Measurements from ENCODE around the gene SHISA2.

The SHISA2 gene

GRCh38 chr13:26047040-26047439 is 4.8 kb downstream of the SHISA2 start:
- no peak for DNase-seq

DNA sequence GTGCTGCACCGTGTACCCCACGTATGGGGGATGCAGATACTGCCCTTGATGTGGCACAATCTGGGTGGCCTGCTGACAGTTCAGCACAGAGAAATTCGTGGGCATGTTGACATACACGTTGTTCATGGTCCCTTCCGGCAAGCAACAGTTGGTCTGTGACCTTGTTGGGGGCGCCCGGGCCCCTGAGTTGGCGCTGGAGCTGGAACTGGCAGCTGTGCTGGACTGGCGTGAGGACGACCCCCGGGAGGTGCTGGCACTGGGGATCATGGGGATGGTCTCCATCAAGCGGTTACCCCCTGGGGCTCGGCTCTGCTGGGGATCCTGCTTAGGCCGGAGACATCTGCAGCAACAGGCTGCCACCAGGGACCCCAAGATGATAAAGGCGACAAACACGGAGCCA is 5.2 kb downstream of the SHISA2 start:
- no peak for DNase-seq

- DNase-seq: no peak
Measured at GRCh38 chr13:26045142-26045541, 6.7 kb downstream of the SHISA2 start.

GRCh38 chr13:26042785-26043184 is 9.0 kb downstream of the SHISA2 start:
- no peak for DNase-seq

DNA sequence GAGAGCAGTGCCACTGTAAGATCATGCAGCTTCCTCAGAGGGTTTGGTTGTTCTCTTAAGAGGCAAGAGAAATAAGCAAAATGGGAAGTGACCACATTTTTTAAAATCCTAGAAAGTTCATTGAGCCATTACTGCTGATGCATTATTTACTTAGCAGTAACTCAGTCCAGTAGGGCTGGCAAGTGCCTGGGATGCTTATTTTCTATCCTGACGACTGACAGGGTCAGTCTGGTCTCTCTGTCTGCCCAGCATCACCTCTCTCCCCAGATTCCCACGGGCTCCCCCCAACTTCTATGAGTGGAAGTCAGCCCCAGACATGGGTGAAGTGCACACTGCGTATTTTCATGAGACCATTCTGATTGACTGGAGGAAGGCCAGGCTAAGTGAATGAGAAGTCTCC is 10.4 kb downstream of the SHISA2 start:
- no peak for DNase-seq

GRCh38 chr13:26038931-26039475 is 12.8 kb downstream of the SHISA2 start:
- no peak for DNase-seq

DNA sequence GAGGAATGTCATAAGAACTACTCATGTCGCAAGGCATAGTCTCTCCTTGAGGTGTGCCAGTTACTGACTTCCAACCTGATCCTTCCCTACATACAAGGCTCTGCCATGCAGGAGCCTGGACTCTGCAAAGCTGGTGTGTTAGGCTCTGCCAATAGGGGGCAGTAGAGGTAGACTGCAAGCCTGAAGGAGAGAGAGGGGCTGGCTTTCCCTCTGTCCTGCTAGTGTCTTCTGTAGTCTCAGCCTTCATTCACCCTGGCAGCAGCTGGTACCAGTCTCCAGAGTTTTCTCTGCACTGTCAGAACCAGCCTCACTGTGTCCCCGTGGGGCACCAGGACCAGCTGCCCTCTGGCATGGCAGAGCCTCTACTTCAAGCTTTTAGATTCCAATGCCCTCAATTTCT is 14.5 kb downstream of the SHISA2 start:
- no peak for DNase-seq

DNA sequence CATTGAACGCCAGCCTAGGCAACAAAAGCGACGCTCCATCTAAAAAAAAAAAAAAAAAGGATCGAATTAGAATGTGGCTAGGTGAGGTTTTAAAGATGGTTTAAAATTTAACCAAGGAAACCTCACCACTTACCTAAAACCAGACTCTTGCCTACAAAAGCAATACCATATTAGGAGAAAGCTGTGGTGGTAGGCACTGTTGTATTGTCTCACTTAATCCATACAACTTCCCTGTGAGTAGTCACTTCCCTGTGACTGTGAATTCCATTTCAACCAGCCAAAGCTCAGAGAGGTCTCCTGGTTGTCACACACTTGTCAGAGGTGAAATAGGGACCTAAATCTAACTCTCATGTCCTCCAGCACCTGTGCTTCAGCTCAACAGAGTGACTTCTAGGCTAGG is 15.4 kb downstream of the SHISA2 start:
- no peak for DNase-seq

GRCh38 chr13:26034018-26034417 is 17.8 kb downstream of the SHISA2 start:
- no peak for DNase-seq

DNA sequence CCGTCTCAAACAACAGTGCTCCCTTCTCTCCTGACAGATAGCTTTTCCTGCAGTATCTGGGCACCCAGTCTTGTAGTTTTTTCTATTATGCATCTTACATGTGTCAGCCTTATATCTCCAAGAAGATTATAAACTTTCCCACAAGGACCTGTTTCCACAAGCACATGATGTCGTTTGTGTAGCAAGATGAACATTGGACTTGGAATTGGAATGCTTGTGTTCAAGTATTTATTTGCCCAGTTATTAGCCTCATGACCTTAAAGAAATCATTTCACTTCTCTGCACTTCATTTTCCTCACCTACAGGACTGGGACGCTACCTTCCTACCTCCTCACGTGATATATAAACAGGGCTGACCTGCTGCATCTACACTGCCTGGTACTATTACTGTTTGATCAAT is 21.5 kb downstream of the SHISA2 start:
- no peak for DNase-seq

DNA sequence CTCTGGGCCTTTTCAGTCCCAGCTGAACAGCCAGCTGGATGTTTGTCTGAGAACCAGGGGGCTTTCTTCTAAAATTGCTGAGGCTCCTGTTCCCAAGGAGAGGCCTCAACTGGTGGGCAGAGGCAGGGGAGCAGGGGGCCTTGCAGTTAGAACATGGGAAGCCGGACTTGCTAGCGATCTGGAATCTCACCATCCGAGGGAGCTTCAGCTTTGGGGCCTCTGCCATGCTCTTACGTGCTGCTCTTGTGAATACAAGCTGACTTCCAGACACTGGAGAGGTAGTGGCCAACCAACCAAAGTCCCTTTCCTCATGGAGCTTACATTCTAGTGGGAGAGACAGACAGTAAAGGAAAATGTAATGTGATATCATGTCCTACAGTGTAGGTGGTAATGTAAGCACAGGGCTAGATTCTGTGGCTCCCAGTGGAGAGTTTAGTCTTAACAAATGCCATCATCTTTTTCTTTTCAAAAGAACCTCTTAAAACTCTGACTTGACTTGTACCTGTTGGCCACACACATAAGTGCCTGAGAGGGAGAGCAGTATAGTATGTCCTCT is 22.2 kb downstream of the SHISA2 start:
- no peak for DNase-seq

DNA sequence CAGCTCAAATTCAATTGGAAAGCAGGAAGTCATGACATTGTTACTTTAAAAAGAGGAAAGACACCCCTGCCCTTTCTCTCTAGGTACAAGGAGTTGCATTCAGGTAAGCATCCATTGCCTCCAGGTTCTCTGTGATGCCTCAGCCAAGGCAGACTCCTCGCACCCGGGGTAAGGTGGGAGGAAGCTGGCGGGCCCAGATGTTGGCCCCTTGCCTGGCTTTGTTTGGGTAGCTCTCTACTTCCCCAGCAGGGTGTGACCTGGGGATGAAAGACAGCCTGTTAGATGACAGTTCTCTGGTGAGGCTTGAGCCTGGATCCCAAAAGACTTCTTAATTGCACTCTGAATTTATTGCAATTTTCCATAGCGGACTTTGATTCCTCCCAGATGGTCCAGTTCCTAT is 25.6 kb downstream of the SHISA2 start:
- no peak for DNase-seq

- DNase-seq: no peak
Measured at GRCh38 chr13:26025771-26026170, 26.0 kb downstream of the SHISA2 start.

DNA sequence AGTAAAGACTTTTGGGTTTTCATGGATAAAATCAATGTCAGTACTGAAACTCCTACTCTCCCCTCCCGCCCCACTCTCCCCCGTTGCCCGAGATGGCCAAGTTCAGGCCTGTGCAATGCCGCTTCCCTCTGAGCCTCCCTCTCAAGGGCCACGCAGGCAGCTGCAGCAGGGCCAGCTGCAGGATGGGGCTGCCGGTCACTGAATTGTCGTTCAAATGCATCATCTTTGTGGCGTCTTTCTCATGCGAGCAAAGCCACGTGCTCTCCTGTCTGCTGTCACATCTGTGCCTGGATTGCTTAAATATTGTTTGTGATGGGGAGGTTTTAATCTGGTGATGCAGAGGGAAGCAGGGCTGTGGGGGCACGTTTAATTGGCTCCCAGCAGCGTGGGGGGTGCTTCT is 26.6 kb downstream of the SHISA2 start:
- DNase-seq: no peak

- no peak for DNase-seq
Measured at GRCh38 chr13:26024558-26024957, 27.3 kb downstream of the SHISA2 start.

GRCh38 chr13:26022538-26023292 is 29.1 kb downstream of the SHISA2 start:
- DNase-seq: peak; percentile 82

DNA sequence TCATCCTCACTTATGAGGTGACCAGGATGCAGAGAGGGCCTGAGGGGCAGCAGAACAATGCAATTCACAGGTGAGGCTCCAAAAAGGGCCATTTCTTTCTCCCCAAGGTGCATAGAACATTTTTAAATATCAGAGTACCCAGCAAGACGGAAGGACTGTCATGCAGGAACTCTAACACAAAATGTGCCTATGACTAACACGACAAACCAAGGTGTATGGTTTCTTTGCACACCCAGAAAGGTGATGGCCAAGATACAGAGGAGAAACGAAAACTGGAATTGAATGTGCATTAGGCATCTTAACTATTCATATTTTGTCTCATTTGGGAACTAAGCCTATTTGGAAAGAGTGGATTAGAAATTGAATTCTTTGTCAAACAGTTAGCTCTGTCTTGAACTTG is 29.9 kb downstream of the SHISA2 start:
- no peak for DNase-seq

DNA sequence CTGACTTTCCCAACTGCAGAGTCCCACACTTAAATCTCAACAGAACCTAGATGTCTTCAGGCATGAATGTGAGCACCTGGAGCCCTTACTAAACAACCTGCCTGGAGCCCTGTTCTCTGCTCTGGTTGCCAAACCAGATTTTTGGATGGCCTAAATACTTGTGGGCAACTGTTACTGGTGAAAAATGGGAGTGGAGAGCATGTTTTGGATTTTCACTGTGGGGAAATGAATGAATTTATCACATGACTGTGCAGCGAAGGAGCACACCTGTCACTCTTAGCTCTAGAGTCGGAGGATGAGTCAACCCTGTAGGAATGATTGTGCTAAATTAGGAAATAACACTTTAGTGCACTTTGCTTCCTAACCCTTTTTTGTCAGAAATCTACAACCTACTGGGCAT is 30.3 kb downstream of the SHISA2 start:
- no peak for DNase-seq

DNA sequence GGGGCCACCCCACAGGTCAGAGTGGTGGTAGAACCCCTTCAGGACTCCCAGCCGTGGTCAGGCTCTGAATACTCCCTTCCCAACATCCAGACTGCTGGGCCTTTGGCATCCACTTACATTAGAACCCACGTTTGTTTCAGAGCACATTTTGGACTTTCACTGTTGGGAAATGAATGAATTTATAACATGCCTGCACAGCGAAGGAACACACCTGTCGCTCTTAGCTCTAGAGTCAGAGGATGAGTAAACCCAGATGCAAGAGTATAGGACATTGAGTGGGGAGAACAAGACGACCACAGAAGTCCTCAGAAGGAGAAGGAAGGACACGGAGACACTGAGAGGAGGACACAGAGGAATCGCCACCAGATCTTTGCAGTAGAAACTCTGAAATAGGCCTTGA is 30.9 kb downstream of the SHISA2 start:
- no peak for DNase-seq

GRCh38 chr13:26019881-26020870 is 31.6 kb downstream of the SHISA2 start:
- peak; percentile 68 for DNase-seq

DNA sequence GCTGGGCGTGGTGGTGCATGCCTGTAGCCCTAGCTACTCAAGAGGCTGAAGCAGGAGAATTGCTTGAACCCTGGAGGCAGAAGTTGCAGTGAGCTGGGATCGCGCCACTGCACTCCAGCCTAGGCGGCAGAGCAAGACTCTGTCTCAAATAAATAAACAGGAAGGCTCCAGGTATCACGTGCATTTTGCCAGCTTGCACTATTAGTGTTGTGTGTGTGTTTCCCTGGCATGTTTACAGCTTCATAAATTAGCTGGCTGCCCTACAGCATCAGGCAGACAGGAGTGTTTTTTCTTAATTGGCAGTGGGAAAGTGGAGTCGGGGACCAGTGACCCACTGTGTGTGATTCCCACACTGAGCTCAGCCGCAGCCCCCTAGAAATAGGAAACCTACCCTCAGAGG is 32.6 kb downstream of the SHISA2 start:
- no peak for DNase-seq

DNA sequence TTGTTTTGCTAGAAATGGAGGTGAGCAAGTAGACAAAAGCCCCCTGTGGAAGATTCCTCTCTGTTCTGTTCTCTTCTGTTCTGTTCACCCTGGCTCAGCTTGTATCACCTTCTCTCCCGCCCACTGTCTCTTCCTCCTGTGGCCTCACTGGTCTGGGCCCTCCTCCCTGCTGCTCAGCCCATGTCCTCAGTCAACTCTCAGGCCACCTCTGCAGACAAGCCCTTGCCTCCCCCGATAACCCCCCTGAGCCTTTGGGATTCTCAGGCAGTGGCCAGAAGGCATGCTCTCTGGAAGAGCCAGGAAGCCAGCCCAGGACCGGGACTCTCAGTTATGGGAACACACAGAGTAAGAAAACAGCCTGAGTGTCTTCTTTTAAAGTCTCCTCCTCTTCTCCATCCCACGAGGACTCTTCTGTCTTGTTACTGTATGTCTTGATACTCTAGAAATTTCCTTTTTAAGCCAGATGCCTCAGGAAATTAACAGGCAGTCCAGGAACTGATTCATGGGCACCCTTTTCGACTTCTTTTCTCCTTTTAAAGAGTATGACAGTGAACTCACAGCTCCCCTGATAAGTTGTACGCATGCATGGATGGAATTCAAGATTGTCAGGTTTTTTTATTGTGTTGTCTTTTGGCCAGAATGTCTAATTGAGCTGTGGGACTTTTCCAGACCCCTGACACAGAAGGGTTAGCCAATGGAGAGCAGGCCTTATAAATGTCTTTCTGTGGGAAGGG is 33.7 kb downstream of the SHISA2 start:
- DNase-seq: no peak

All from EL (cell line).